HEK293 (cell line): Measurements from ENCODE around the gene RTKN.

Experiments used
- BCL11A ChIP-seq: fragments of 450-650 bp; formaldehyde crosslinking; IDR thresholded peaks from 2 replicates; pipeline ENCODE4 v1.5.1; 2016; ENCODE audit warnings: low read depth, missing biosample characterization, missing genetic modification characterization
- HOXD13 ChIP-seq: sonication (generic); formaldehyde crosslinking; IDR thresholded peaks from 2 replicates; pipeline ENCODE4 v1.8.0; 2022; ENCODE audit warnings: missing genetic modification reagents, borderline replicate concordance
- KLF10 ChIP-seq: fragments of 450-650 bp; IDR thresholded peaks from 2 replicates; pipeline ENCODE4 v1.5.1; 2018; ENCODE audit warnings: missing biosample characterization, mild to moderate bottlenecking, missing genetic modification characterization
- KLF16 ChIP-seq: fragments of 450-650 bp; formaldehyde crosslinking; IDR thresholded peaks from 2 replicates; pipeline ENCODE4 v1.5.1; 2017; ENCODE audit warnings: missing biosample characterization, missing genetic modification characterization
- OVOL3 ChIP-seq: fragments of 450-650 bp; formaldehyde crosslinking; IDR thresholded peaks from 2 replicates; pipeline ENCODE4 v1.5.1; 2016; ENCODE audit warnings: missing biosample characterization, missing genetic modification characterization
- SALL2 ChIP-seq: fragments of 450-650 bp; formaldehyde crosslinking; IDR thresholded peaks from 2 replicates; pipeline ENCODE4 v1.5.0; 2017; ENCODE audit warnings: missing biosample characterization, mild to moderate bottlenecking, missing genetic modification characterization, borderline replicate concordance
- TCF7L2 ChIP-seq: IDR thresholded peaks from 2 replicates; pipeline ENCODE4 v1.6.1; 2011; ENCODE audit warnings: low read depth, mild to moderate bottlenecking, inconsistent platforms, low read length, moderate library complexity, borderline replicate concordance
- WT1 ChIP-seq: fragments of 450-650 bp; formaldehyde crosslinking; IDR thresholded peaks from 2 replicates; pipeline ENCODE4 v1.5.1; 2016; ENCODE audit warnings: missing biosample characterization, missing genetic modification characterization
- ZBTB21 ChIP-seq: fragments of 450-650 bp; formaldehyde crosslinking; IDR thresholded peaks from 2 replicates; pipeline ENCODE4 v1.5.1; 2017; ENCODE audit warnings: missing biosample characterization, missing genetic modification characterization
- ZBTB48 ChIP-seq: fragments of 450-650 bp; formaldehyde crosslinking; IDR thresholded peaks from 2 replicates; pipeline ENCODE4 v1.5.1; 2016; ENCODE audit warnings: missing biosample characterization, missing genetic modification characterization
- ZNF10 ChIP-seq: fragments of 450-650 bp; formaldehyde crosslinking; IDR thresholded peaks from 2 replicates; pipeline ENCODE4 v1.5.1; 2017; ENCODE audit warnings: missing biosample characterization, missing genetic modification characterization
- ZNF155 ChIP-seq: fragments of 450-650 bp; formaldehyde crosslinking; IDR thresholded peaks from 2 replicates; pipeline ENCODE4 v1.5.1; 2016; ENCODE audit warnings: missing biosample characterization, missing genetic modification characterization
- ZNF169 ChIP-seq: fragments of 450-650 bp; formaldehyde crosslinking; IDR thresholded peaks from 2 replicates; pipeline ENCODE4 v1.5.1; 2016; ENCODE audit warnings: missing biosample characterization, missing genetic modification characterization
- ZNF184 ChIP-seq: fragments of 450-650 bp; IDR thresholded peaks from 2 replicates; pipeline ENCODE4 v1.5.1; 2018; ENCODE audit warnings: missing biosample characterization, mild to moderate bottlenecking, missing genetic modification characterization
- ZNF223 ChIP-seq: fragments of 450-650 bp; formaldehyde crosslinking; IDR thresholded peaks from 2 replicates; pipeline ENCODE4 v1.5.1; 2016; ENCODE audit warnings: missing biosample characterization, missing genetic modification characterization
- ZNF239 ChIP-seq: fragments of 450-650 bp; formaldehyde crosslinking; IDR thresholded peaks from 2 replicates; pipeline ENCODE4 v1.5.1; 2016; ENCODE audit warnings: missing biosample characterization, missing genetic modification characterization
- ZNF324 ChIP-seq: fragments of 450-650 bp; formaldehyde crosslinking; IDR thresholded peaks from 2 replicates; pipeline ENCODE4 v1.5.1; 2016; ENCODE audit warnings: missing biosample characterization, missing genetic modification characterization
- ZNF37A ChIP-seq: fragments of 450-650 bp; IDR thresholded peaks from 2 replicates; pipeline ENCODE4 v1.5.1; 2018; ENCODE audit warnings: missing biosample characterization, missing genetic modification characterization
- ZNF394 ChIP-seq: fragments of 450-650 bp; formaldehyde crosslinking; IDR thresholded peaks from 2 replicates; pipeline ENCODE4 v1.5.1; 2016; ENCODE audit warnings: missing biosample characterization, missing genetic modification characterization, mild to moderate bottlenecking, moderate library complexity, borderline replicate concordance
- ZNF433 ChIP-seq: fragments of 450-650 bp; formaldehyde crosslinking; IDR thresholded peaks from 2 replicates; pipeline ENCODE4 v1.5.1; 2016; ENCODE audit warnings: missing biosample characterization, missing genetic modification characterization, low read depth
- ZNF48 ChIP-seq: fragments of 450-650 bp; formaldehyde crosslinking; IDR thresholded peaks from 2 replicates; pipeline ENCODE4 v1.5.1; 2016; ENCODE audit warnings: missing biosample characterization, missing genetic modification characterization
- ZNF521 ChIP-seq: fragments of 450-650 bp; formaldehyde crosslinking; IDR thresholded peaks from 2 replicates; pipeline ENCODE4 v1.5.1; 2017; ENCODE audit warnings: missing biosample characterization, mild to moderate bottlenecking, missing genetic modification characterization
- ZNF548 ChIP-seq: fragments of 450-650 bp; formaldehyde crosslinking; IDR thresholded peaks from 2 replicates; pipeline ENCODE4 v1.5.1; 2016; ENCODE audit warnings: missing biosample characterization, missing genetic modification characterization
- ZNF560 ChIP-seq: fragments of 450-650 bp; formaldehyde crosslinking; IDR thresholded peaks from 2 replicates; pipeline ENCODE4 v1.5.1; 2017; ENCODE audit warnings: missing biosample characterization, missing genetic modification characterization, borderline replicate concordance
- ZNF596 ChIP-seq: fragments of 450-650 bp; IDR thresholded peaks from 2 replicates; pipeline ENCODE4 v1.5.0; 2018; ENCODE audit warnings: missing biosample characterization, mild to moderate bottlenecking, missing genetic modification characterization, moderate library complexity
- ZNF600 ChIP-seq: fragments of 450-650 bp; formaldehyde crosslinking; IDR thresholded peaks from 2 replicates; pipeline ENCODE4 v1.5.1; 2016; ENCODE audit warnings: missing biosample characterization, missing genetic modification characterization
- ZNF677 ChIP-seq: fragments of 450-650 bp; IDR thresholded peaks from 2 replicates; pipeline ENCODE4 v1.5.0; 2018; ENCODE audit warnings: missing biosample characterization, mild to moderate bottlenecking, missing genetic modification characterization, moderate library complexity
- ZNF76 ChIP-seq: fragments of 450-650 bp; formaldehyde crosslinking; IDR thresholded peaks from 2 replicates; pipeline ENCODE4; 2016; ENCODE audit warnings: low read depth, missing biosample characterization, missing genetic modification characterization, borderline replicate concordance
- ZNF791 ChIP-seq: fragments of 450-650 bp; formaldehyde crosslinking; IDR thresholded peaks from 2 replicates; pipeline ENCODE4 v1.5.1; 2016; ENCODE audit warnings: missing biosample characterization, missing genetic modification characterization
- ZNF792 ChIP-seq: fragments of 450-650 bp; formaldehyde crosslinking; IDR thresholded peaks from 2 replicates; pipeline ENCODE4 v1.5.1; 2016; ENCODE audit warnings: missing biosample characterization, missing genetic modification characterization
- ZNF843 ChIP-seq: fragments of 450-650 bp; formaldehyde crosslinking; IDR thresholded peaks from 2 replicates; pipeline ENCODE4 v1.5.1; 2016; ENCODE audit warnings: missing biosample characterization, missing genetic modification characterization
- TF ChIP-seq, protein P1 (sequence below): fragments of 450-650 bp; formaldehyde crosslinking; IDR thresholded peaks from 2 replicates; pipeline ENCODE4 v1.5.1; 2016; ENCODE audit warnings: missing biosample characterization, missing genetic modification characterization
- TF ChIP-seq, protein P2 (sequence below): fragments of 450-650 bp; formaldehyde crosslinking; IDR thresholded peaks from 2 replicates; pipeline ENCODE4 v1.5.1; 2017; ENCODE audit warnings: missing biosample characterization, missing genetic modification characterization
- TF ChIP-seq, protein P3 (sequence below): fragments of 450-650 bp; formaldehyde crosslinking; IDR thresholded peaks from 2 replicates; pipeline ENCODE4 v1.5.1; 2016; ENCODE audit warnings: missing biosample characterization, missing genetic modification characterization
- TF ChIP-seq, protein P4 (sequence below): fragments of 450-650 bp; formaldehyde crosslinking; IDR thresholded peaks from 2 replicates; pipeline ENCODE4 v1.5.1; 2017; ENCODE audit warnings: missing biosample characterization, missing genetic modification characterization

Gene RTKN

DNA sequence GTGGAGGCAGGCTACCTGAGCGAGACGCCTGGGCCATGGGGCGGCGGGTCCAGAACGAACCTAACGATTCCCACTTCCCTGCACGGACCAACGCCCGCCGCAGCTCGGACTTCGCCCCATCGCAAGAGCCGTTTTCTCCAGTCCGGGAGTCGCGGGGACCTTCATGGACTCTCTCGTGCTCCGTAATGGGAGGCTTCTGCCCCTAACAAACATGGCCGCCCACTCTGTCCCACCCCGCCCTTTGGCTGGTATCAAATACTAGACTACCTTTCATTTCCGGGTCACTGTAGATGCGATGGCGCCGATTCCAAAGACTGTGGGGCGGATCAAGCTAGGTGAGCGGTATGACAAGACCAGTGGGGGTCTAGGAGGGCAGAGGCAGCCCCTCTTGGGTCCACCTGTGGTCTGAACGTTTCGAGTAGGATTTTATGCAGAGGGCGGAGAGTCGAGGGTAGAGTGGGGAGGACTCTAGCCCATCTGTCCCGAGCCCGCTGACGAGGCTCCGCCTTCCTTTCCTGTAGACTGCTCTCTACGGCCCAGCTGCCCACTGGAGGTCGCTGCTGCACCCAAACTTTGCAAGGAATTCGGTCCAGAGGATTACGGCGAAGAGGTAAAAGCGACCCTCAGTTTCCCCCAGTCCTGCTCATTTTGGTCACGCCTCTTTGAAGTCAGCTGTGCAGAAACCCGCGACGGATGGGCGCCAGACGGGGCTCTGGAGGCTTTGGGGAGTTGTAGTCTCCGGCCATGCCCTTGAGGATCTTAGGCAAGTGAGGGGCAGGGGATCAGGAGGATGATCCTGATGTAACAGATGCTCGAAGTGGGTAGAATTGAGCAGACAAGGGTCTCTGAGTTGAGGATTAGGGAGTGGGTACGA is 41.3 kb upstream of the RTKN start, which contains the start of the genes CCDC142 and TTC31 (continued):
- TF ChIP-seq ZNF560 (tag by site-specific recombination) (no peak), ZNF155 (tag by site-specific recombination) (no peak), OVOL3 (no peak), TCF7L2 (no peak), KLF16 (0 out of 2 replicates have a peak, but pooled peaks have one; percentile 28), ZNF843 (tag by site-specific recombination) (no peak), ZNF791 (no peak), ZNF184 (tag by site-specific recombination) (no peak), ZNF48 (no peak), KLF10 (tag by site-specific recombination) (no peak; the same call in 1 of the 2 replicates), ZNF76 (tag by site-specific recombination) (peak; percentile 74), ZBTB48 (tag by site-specific recombination) (no peak; the same call in 1 of the 2 replicates), ZBTB21 (no peak), BCL11A (tag by site-specific recombination) (no peak), ZNF596 (tag by site-specific recombination) (no peak), ZNF169 (tag by site-specific recombination) (no peak), ZNF394 (no peak), ZNF10 (tag by site-specific recombination) (no peak), ZNF677 (no peak), ZNF548 (tag by site-specific recombination) (no peak), SALL2 (tag by site-specific recombination) (no peak), ZNF600 (peak; percentile 67; the same call in 1 of the 2 replicates), ZNF239 (no peak), ZNF324 (tag by site-specific recombination) (peak; percentile 22; the same call in 1 of the 2 replicates), HOXD13 (CRISPR knock-in tag) (no peak), ZNF37A (tag by site-specific recombination) (no peak), ZNF433 (tag by site-specific recombination) (no peak), WT1 (tag by site-specific recombination) (no peak), ZNF792 (no peak), ZNF223 (no peak), ZNF521 (tag by site-specific recombination) (no peak)
- TF ChIP-seq, protein P1, sequence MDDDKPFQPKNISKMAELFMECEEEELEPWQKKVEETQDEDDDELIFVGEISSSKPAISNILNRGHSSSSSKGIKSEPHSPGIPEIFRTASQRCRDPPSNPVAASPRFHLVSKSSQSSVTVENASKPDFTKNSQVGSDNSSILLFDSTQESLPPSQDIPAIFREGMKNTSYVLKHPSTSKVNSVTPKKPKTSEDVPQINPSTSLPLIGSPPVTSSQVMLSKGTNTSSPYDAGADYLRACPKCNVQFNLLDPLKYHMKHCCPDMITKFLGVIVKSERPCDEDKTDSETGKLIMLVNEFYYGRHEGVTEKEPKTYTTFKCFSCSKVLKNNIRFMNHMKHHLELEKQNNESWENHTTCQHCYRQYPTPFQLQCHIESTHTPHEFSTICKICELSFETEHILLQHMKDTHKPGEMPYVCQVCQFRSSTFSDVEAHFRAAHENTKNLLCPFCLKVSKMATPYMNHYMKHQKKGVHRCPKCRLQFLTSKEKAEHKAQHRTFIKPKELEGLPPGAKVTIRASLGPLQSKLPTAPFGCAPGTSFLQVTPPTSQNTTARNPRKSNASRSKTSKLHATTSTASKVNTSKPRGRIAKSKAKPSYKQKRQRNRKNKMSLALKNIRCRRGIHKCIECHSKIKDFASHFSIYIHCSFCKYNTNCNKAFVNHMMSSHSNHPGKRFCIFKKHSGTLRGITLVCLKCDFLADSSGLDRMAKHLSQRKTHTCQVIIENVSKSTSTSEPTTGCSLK (tag by site-specific recombination), result no peak
- TF ChIP-seq, protein P2, sequence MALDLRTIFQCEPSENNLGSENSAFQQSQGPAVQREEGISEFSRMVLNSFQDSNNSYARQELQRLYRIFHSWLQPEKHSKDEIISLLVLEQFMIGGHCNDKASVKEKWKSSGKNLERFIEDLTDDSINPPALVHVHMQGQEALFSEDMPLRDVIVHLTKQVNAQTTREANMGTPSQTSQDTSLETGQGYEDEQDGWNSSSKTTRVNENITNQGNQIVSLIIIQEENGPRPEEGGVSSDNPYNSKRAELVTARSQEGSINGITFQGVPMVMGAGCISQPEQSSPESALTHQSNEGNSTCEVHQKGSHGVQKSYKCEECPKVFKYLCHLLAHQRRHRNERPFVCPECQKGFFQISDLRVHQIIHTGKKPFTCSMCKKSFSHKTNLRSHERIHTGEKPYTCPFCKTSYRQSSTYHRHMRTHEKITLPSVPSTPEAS (tag by site-specific recombination), result no peak; the same call in 1 of the 2 replicates
- TF ChIP-seq, protein P3, sequence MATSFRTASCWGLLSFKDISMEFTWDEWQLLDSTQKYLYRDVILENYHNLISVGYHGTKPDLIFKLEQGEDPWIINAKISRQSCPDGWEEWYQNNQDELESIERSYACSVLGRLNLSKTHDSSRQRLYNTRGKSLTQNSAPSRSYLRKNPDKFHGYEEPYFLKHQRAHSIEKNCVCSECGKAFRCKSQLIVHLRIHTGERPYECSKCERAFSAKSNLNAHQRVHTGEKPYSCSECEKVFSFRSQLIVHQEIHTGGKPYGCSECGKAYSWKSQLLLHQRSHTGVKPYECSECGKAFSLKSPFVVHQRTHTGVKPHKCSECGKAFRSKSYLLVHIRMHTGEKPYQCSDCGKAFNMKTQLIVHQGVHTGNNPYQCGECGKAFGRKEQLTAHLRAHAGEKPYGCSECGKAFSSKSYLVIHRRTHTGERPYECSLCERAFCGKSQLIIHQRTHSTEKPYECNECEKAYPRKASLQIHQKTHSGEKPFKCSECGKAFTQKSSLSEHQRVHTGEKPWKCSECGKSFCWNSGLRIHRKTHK (tag by site-specific recombination), result no peak
- TF ChIP-seq, protein P4, sequence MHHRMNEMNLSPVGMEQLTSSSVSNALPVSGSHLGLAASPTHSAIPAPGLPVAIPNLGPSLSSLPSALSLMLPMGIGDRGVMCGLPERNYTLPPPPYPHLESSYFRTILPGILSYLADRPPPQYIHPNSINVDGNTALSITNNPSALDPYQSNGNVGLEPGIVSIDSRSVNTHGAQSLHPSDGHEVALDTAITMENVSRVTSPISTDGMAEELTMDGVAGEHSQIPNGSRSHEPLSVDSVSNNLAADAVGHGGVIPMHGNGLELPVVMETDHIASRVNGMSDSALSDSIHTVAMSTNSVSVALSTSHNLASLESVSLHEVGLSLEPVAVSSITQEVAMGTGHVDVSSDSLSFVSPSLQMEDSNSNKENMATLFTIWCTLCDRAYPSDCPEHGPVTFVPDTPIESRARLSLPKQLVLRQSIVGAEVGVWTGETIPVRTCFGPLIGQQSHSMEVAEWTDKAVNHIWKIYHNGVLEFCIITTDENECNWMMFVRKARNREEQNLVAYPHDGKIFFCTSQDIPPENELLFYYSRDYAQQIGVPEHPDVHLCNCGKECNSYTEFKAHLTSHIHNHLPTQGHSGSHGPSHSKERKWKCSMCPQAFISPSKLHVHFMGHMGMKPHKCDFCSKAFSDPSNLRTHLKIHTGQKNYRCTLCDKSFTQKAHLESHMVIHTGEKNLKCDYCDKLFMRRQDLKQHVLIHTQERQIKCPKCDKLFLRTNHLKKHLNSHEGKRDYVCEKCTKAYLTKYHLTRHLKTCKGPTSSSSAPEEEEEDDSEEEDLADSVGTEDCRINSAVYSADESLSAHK (tag by site-specific recombination), result no peak
